ENCODE measurements around the gene PCYOX1L.

- no peak for TF ChIP-seq POLR2AphosphoS5 (IDR thresholded peaks at IDR 0.05)
- no peak for TF ChIP-seq CTCF (IDR thresholded peaks at IDR 0.05 in 8 of 11, conservative IDR thresholded peaks at IDR 0.05 in 3 of 11)
Observed at GRCh38 chr5:149397530-149397929, 39.7 kb downstream of the PCYOX1L start.

Measured in spleen (tissue), 7 donors.